GM21526 (cell line): ENCODE measurements around the gene SLC25A38.

Experiments used
- ATAC-seq: cut with Tn5 transposase; IDR thresholded peaks from one replicate; pipeline ENCODE4 v1.9.1; 2021; ENCODE audit warnings: moderate library complexity; ENCODE audit not compliant: unreplicated experiment, low FRiP score

Gene SLC25A38

DNA sequence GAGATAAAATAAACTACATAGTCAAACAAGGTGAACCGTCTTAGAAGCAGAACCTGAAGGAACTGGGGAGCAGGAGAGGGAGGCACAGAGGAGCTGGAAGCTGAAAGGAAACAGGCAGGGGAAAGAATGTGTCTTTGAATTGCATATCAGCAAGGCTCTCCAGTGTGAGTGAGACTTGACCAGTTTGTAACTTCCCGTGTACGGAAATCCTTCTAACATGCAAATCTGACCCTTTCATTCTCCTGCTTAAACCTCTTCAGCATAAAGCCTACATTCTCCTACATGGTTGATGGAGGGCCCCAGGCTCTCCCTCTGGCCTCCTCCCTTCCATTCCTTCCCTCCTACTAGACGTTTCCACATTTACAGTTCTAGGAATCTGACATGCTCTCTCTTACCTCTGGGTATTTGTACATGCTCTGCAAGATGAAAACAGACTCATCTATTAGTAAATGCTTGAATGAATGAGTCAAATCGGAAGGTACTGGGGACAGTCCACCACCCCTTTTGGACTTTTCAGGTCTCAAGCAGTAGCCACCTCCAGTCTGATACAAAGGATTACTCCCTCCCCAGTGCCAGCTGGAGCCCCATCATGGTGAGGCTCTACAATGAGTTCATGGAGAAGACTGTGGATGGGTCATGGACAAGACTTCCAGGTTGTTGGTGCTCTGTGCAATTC, 6.1 kb upstream of the SLC25A38 start:
- no peak for ATAC-seq

DNA sequence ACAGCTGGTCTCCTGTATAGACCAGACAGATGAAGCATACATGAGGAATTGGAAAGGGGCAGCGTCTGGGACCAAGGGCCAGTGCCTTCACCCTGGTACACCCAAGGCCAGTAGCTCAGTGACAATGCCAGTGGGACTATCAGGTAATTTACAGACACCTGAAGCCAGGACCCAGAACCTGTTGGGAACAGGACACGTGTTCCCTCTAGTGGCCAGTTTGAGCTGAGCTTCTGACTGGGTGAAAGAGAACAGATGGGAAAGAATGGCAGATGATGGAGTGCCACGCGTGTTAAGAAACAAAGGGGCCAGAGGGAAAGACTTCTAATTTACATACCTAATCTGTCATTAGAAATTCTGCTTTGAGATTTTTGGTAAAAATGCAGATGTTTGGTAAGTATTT, 5.1 kb upstream of the SLC25A38 start:
- peak; percentile 61 for ATAC-seq

DNA sequence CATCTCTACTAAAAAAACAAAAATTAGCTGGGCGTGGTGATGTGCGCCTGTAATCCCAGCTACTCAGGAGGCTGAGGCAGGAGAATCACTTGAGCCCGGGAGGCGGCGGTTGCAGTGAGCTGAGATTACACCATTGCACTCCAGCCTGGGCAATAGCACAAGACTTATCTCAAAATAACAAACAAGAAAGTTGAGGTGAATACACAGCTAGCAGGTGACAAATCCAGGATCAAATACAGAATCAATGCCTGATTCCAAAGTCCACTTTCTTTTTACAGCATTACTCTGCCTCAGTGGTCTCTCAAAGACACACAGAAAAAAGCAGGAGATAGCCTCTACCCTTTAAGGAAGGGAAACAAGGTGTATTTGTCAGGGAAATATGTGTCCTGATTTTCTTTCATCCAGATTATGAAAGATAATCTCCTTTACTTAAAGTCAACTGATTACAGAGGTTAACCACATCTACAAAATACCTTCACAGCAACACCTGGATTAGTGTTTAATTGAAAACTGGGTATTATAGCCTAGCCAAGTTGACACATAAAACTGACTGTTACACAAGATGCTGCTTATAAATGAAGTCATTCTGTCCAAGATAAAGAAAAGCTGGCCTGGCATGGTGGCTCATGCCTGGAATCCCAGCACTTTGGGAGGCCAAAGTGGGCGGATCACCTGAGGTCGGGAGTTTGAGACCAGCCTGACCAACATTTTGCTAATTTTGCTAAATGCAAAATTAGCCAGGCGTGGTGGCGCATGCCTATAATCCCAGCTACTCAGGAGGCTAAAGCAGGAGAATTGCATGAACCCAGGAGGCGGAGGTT, 4.0 kb upstream of the SLC25A38 start:
- no peak for ATAC-seq

DNA sequence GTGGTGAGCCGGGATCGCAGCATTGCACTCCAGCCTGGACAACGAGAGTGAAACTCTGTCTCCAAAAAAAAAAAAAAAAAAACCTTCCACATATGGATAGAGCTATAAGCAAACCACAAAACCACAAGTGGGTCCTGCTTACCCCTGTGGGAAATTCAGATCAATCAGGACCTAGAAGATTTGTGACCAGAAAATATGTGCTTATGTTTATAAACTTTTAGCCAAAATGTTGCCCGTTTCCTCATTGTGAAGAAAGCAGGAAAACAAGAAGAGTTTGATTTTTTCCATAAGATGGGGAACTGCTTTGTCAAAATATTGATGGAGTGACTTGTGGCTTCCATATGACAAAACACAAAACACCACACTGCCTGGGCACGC, 3.4 kb upstream of the SLC25A38 start:
- ATAC-seq, result no peak

DNA sequence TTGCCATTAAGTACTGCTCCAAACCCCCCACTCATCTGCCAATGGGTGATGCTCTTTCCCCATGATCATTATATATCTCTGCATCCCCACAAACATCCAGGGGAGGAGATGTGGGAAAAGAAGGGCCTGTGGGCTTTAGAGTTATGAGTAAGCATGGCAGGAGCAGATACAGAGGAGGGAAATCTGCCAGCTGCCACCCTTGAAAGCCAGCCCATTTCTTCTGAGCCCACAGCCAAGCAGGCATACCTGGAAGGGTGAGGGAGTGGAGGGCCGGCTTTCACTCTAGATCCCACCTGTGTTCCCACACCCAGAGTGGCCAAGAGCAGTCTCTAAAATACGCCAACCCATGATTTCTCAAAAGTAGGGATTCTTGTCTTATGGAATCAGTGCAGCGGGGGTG, 1.7 kb upstream of the SLC25A38 start:
- no peak for ATAC-seq

DNA sequence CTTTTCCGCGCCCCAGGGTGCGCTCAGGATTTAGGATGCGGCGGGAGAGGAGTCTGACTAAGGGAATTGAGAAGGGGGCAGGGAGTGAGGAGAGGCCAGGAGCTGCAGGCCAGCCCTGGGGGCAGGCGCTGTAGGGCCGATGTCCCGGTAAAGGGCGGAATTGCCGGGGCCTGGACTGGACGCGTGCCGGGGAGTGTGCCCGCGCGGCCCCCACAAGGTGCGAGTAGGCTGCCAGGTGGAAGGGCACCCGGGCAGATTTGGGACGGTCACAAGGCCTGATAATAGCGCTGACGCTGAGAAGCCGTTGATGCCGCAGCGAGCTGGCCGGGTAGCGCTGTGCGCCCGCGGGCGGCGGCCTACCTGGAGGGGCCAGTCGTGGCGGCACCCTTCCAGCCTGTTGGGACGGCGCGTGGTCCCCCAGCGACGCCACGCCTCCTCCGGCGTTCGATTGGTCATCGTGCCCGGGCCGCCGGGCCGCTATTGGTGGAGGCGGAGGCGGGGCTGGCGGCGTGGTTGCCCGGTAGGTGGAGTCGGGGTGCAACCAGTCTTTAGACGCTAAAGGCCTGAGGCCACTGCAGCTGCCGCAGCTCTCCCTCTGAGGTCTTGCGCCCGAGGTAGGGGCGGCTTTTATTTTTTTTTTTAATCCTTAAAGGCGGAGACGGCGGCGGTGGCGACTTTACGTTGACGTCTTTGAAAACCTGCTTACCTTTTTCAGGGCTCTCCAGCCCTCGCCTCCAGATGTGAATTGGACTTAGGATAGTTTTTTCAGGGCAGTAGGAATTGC, 903 bp downstream of the SLC25A38 start:
- ATAC-seq, result peak; percentile 72

DNA sequence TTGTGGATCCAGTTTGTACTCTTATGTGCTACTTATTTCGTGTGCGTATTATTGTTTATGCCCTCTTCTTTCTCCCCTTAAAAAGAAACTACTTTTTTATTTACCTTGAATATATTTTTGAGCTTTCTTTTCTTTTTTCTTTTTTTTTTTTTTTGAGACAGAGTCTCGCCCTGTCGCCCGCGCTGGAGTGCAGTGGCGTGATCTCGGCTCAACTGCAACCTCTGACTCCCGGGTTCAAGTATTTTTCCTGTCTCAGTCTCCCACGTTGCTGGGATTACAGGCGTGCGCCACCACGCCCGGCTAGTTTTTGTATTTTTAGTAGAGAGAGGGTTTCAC, 1.5 kb downstream of the SLC25A38 start:
- ATAC-seq, result no peak

DNA sequence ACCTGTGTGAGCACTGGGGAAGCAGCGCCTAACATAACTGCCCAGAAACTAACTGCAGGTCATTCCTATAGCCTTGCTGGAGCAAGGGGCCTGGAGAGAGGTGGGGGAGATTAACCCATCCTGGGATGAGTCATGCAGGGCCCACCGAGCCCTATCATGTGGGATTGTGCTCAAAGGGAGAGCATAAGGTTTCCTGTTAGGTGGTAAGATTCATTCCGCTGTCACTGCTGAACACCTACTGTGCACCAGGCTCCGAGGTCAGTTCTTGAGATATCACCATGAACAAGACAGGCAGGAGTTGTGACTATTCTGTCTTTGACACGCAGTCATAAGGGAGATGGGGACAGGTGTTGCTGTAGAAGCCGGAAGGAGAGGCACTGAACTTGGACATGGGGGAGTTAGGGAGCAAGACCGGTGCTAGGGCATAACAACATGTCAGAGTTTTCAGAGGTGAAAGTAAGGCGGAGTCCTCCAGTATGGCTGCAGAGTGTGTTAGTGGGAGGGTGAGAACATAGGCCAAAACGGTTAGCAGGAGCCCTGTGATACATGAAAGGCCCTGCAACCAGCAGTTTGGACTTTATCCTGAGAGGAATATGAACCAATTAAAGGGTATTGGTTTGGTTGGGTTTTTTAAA, 2.4 kb downstream of the SLC25A38 start:
- ATAC-seq, result no peak

DNA sequence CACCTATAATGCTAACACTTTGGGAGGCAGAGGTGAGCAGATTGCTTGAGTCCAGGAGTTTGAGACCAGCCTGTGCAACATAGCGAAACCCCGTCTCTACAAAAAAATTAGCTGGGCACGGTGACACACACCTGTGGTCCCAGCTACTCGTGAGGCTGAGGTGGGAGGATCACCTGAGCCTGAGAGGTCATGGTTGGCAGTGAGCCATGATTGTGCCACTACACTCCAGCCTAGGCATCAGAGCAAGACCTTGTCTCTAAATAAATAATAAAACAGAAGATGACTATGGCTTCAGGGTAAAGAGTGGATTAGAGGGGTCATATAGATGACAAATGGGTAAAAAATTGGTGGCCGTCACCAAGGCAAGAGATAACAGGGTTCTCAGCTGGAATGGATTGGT, 3.1 kb downstream of the SLC25A38 start:
- no peak for ATAC-seq

DNA sequence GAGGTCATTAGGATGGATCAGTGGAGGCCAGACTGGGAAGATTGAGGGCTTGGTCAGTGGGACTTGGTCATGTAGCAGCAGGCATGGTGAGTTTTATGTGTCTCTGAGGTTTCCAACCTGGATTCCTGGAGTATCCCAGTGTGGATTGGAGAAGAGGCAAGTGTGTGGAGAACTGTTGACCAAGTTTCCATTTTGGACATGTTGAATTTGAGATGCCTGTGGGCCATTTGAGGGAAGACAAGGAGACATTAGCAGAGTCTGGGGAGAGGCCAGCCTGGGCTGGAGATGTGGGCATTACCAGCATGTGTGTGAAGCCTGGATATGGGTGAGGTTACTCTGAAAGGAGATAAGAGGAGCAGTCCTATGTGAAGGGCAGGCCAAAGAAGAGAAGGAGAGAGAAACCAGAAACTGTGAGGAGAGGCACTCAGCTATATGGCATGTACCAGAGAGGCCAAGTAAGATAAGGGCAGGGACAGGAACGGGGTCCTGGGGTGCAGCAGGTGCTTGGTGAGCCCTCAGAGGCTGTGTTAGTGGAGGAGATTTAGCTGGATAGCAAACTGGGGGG, 4.3 kb downstream of the SLC25A38 start:
- no peak for ATAC-seq

DNA sequence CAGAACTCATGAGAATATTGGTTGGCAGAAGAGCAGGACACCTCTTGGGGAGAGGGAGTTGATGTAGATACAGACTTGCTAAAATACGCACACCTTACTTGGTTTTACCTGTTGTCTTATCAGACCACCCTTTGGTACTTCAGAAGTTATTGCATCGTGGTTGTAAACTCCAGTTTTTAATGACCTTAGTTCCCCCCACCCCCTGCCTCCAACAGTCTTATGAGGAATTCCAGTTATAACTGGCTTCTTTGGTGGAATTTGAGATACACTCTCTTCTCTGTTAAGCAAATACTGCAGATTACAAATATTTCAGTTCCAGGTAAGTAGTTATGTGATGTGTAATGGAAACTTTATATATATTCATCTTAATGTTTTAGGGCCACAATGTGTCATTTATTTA, 5.0 kb downstream of the SLC25A38 start:
- ATAC-seq, result no peak

DNA sequence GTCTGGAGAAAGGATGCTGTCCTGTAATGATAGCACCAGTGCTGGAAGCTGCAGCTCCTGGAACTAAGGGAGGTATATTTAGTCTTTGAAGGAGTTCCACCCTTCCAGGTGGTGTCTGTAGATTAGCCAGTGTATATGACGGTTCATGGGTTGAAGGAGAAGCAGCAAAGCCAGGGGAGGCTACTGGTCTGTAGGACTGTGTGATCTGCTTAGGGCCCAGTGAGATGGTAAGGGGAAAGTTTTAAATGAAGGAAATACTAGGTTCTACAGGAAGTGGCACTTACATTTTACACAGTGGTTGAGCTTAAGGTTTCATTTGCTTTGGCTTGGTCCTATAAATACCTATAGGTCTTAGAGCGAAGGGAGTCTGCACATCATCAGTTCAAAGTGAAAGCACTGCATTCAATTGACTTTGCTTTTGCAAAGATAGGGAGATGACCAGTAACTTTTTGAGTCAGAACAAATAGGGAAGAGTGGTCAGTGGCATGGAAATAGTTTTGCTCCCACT, 5.6 kb downstream of the SLC25A38 start:
- peak; percentile 72 for ATAC-seq

DNA sequence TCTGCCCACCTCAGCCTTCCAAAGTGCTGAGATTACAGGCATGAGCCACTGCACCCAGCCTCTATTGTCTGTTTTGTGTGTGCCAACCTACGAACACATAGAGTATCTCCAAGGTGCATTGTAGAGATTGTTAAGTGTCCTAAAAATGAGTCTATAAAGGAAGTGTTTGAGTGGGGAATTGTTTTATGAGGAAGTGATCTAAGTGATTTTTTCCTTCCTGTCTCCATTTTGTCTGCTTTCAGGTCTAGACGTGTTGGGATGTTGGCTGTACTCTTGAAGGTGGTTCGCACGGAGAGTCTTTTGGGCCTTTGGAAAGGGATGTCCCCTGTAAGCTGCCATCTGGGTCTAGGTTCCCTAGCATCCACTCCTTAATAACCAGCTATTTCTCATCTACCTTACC, 7.0 kb downstream of the SLC25A38 start:
- ATAC-seq, result no peak

DNA sequence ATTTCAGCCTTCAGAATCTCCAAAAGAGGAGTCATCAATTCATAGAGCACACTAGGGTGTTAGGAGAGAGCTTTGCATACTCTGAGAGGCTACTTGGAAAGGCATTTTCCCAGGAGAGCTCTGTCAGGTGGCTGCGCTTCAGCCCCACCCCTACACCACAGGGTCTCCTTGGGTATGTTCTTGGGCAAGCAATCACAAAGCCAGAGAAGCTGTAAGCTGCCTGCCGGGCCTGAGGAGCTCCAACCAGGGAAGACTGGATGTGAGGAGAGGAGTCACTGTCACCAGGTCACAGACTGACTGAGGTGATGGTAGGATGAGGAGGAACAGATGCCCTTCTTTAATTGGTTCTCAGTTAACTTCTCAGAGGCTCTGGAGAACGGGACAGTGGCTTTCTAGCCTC, 13.5 kb downstream of the SLC25A38 start:
- ATAC-seq, result no peak

DNA sequence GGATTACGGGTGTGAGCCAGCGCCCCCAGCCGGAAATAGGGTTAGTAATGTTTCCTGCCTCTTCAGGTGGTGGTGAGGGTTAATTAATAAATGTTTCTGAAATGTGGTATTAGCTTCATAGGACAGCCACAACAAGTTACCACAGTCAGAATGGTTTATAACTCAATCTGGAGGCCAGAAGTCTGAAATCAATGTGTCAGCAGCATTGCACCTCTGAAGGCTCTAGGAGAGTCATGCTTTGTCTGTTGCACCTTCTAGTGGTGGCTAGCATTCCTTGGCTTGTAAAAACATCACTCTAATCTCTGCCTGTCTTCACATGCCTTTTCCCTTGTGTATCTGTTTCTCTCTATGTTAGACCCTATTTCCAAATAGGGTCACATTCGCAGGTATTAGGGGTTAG, 15.5 kb downstream of the SLC25A38 start:
- no peak for ATAC-seq

DNA sequence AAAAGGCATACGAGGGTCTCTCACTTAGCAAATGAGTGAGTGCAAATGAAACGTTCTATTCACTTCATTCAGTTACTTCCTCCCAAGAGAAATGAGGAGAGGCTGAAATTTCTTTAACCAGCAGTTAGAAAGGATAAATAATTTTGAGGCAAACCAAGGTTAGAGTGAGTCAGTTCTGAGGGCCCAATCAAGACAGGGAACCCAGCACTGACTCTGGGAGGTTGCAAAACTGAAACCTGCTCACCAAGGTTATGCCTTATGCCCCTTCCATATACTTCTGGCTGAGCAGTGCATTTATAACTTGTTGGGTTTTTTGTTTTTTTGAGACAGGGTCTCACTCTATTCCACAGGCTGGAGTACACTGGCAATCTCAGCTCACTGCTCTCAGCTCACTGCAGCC, 18.8 kb downstream of the SLC25A38 start:
- no peak for ATAC-seq

DNA sequence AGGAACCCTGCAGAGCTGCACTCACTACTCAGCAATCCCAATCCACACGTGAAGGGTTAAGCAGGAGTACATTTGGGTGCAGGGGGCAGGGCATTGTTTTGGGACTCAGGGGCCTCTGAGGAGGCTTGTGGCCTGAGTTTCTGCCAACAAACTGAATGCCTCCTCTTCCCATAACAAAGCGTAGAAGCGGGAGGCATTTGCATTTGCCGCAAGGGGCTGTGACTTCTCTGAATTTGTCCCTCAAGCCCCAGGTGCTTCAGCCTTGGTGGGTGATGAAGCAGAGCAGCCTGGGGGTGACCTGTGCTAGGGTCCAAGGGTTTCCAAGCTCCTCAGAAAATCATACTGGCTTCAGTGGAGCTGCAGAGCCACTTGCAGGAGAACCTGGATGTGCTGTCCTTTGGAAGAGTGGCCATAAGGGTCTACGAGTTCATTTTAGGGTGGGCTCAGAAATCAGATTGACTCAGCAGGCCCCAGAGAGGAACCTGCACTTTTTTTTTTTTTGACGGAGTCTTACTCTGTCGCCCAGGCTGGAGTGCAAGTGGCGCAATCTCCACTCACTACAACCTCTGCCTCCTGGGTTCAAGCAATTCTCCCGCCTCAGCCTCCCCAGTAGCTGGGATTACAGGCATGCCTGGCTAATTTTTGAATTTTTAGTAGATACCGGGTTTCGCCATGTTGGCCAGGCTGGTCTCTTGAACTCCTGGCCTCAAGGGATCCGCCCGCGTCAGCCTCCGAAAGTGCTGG, 21.9 kb downstream of the SLC25A38 start:
- ATAC-seq, result no peak

DNA sequence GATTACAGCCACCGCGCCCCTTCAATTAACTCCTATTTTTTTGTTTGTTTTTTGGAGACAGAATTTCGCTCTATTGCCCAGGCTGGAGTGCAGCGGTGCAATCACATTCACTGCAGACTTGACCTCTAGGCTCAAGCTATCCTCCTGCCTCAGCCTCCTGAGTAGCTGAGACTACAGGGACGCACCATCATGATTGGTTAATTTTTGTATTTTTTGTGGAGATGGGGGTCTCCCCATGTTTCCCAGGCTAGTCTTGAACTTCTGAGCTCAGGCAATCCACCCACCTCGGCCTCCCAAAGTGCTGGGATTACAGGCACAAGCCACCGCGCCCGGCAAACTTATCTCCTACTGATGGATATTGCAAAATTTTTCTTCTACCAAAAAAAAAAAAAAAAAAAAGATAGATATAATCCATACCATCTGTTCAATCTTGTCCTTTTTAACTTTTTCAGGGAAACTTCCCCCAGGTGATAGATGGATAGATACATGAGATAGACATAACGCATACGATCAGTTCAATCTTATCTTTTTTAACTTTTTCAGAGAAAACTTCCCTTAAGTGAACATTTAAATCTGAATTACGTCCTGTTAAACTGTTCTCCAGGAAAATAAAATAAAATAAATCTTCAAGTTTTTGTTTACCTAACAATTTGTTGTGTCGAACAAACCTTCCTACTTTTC, 22.7 kb downstream of the SLC25A38 start:
- no peak for ATAC-seq
